ENCODE data around the gene CFAP46.

CFAP46 gene

DNA sequence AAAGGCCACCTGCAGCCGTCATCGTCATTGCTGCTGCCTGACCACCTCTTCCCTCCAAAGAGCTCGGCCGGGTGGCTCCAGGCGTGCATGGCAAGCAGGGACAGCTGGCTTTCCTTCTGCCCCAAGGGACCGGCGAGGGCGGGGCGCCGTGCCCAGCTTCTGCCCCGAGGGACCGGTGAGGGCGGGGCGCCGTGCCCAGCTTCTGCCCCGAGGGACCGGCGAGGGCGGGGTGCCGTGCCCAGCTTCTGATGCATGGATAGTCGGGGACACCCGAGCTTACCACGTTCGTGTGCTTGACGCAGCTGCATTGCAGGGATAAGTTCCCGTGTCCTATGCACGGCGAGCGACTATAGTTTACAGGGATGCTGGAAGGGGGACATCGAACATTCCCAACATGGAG, 27.0 kb downstream of the CFAP46 start:
- H3K4me2 ChIP-seq (ENCODE audit: low read depth, low read length, poor library complexity, severe bottlenecking) = no peak overlapping the region
- no peaks in the 10 kb centered on the region for H3K9me2 ChIP-seq (replicated peaks; ENCODE audit: insufficient read depth, low read length)
- H2AFZ ChIP-seq (ENCODE audit: low read depth, low read length, severe bottlenecking) = no peak overlapping the region
- H3K27ac ChIP-seq (ENCODE audit: low read depth, low read length) = no peak overlapping the region
- no peaks in the 10 kb centered on the region for H3F3A ChIP-seq (ENCODE audit: insufficient read depth)
- H3K9me3 ChIP-seq (ENCODE audit: insufficient read depth, low read length) = no peaks in the 10 kb centered on the region
- H3K79me2 ChIP-seq (ENCODE audit: insufficient read depth, low read length) = no peaks in the 10 kb centered on the region
- H4K20me1 ChIP-seq (ENCODE audit: low read depth, low read length) = no peaks in the 10 kb centered on the region
- no peak overlapping the region for H3K4me3 ChIP-seq (ENCODE audit: insufficient read depth, low read length, poor library complexity, severe bottlenecking)
- no peak overlapping the region for H3K9ac ChIP-seq (ENCODE audit: low read length)
- H3K27me3 ChIP-seq (ENCODE audit: low read length) = no peaks in the 10 kb centered on the region
- H3K36me3 ChIP-seq (ENCODE audit: low read length) = no peaks in the 10 kb centered on the region
- TF ChIP-seq, protein P1, sequence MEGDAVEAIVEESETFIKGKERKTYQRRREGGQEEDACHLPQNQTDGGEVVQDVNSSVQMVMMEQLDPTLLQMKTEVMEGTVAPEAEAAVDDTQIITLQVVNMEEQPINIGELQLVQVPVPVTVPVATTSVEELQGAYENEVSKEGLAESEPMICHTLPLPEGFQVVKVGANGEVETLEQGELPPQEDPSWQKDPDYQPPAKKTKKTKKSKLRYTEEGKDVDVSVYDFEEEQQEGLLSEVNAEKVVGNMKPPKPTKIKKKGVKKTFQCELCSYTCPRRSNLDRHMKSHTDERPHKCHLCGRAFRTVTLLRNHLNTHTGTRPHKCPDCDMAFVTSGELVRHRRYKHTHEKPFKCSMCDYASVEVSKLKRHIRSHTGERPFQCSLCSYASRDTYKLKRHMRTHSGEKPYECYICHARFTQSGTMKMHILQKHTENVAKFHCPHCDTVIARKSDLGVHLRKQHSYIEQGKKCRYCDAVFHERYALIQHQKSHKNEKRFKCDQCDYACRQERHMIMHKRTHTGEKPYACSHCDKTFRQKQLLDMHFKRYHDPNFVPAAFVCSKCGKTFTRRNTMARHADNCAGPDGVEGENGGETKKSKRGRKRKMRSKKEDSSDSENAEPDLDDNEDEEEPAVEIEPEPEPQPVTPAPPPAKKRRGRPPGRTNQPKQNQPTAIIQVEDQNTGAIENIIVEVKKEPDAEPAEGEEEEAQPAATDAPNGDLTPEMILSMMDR (IDR thresholded peaks at IDR 0.05; ENCODE audit: insufficient read depth, low read length, poor library complexity, severe bottlenecking) = no peak
- no peak for TF ChIP-seq EZH2phosphoT487 (conservative IDR thresholded peaks at IDR 0.05; ENCODE audit: low read length)

DNA sequence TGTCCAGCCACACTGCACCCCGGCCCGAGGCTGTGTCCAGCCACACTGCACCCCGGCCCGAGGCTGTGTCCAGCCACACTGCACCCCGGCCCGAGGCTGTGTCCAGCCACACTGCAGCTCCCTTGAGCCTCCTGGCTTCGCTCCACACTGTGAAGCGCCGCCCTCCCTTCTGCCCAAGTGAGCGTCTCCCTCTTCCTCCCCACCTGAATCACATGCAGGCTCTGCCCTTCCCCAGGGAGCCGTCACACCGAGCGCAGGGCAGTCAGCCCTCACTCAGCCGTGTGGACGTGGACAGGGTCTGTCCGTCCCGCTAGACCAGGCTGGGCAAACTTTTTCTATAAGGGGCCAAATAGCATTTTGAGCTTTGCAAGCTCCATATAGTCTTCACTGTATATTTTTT, 27.6 kb downstream of the CFAP46 start:
- no peak for TF ChIP-seq EZH2phosphoT487 (conservative IDR thresholded peaks at IDR 0.05; ENCODE audit: low read length)
- TF ChIP-seq, protein P1 (IDR thresholded peaks at IDR 0.05; ENCODE audit: insufficient read depth, low read length, poor library complexity, severe bottlenecking) = no peak
- H3K9me3 ChIP-seq (ENCODE audit: insufficient read depth, low read length) = no peaks in the 10 kb centered on the region
- no peaks in the 10 kb centered on the region for H3K79me2 ChIP-seq (ENCODE audit: insufficient read depth, low read length)
- no peaks in the 10 kb centered on the region for H3K27me3 ChIP-seq (ENCODE audit: low read length)
- H3F3A ChIP-seq (ENCODE audit: insufficient read depth) = no peaks in the 10 kb centered on the region
- no peak overlapping the region for H2AFZ ChIP-seq (ENCODE audit: low read depth, low read length, severe bottlenecking)
- H3K9me2 ChIP-seq (replicated peaks; ENCODE audit: insufficient read depth, low read length) = no peaks in the 10 kb centered on the region
- no peaks in the 10 kb centered on the region for H4K20me1 ChIP-seq (ENCODE audit: low read depth, low read length)
- H3K9ac ChIP-seq (ENCODE audit: low read length) = no peak overlapping the region
- no peak overlapping the region for H3K27ac ChIP-seq (ENCODE audit: low read depth, low read length)
- no peak overlapping the region for H3K4me3 ChIP-seq (ENCODE audit: insufficient read depth, low read length, poor library complexity, severe bottlenecking)
- no peaks in the 10 kb centered on the region for H3K36me3 ChIP-seq (ENCODE audit: low read length)
- no peak overlapping the region for H3K4me2 ChIP-seq (ENCODE audit: low read depth, low read length, poor library complexity, severe bottlenecking)

DNA sequence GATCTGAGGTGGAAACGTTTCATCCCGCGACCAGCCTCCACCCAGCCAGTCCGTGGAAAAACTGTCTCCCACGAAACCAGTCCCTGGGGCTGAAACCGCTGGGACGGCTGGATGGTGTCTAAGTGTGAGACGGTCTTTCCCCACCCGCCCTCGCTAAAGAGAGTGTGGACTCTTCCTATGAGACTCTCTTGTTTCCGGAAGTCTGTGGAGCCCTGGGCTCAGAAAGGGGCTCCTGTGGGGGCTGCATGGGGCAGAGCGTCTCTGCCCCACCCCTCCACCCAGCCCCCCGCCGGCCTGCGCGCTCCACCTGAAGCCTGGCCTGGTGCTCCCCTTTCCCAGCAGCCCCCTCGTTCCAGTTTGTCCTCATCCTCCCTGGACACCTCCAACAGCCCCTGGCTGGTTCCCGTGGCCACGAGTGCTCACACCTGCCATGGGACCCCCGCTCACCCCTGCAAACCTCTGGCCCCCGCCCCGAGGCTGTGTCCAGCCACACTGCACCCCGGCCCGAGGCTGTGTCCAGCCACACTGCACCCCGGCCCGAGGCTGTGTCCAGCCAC, 28.7 kb downstream of the CFAP46 start:
- Histone ChIP-seq H4K20me1 (ENCODE audit: low read depth, low read length) (no peaks in the 10 kb centered on the region), H3K79me2 (ENCODE audit: insufficient read depth, low read length) (no peaks in the 10 kb centered on the region), H3K36me3 (ENCODE audit: low read length) (no peaks in the 10 kb centered on the region), H3F3A (ENCODE audit: insufficient read depth) (no peaks in the 10 kb centered on the region), H3K27me3 (ENCODE audit: low read length) (no peaks in the 10 kb centered on the region), H3K9me2 (replicated peaks; ENCODE audit: insufficient read depth, low read length) (no peaks in the 10 kb centered on the region), H3K4me2 (ENCODE audit: low read depth, low read length, poor library complexity, severe bottlenecking) (no peak overlapping the region), H3K4me3 (ENCODE audit: insufficient read depth, low read length, poor library complexity, severe bottlenecking) (no peak overlapping the region), H3K9me3 (ENCODE audit: insufficient read depth, low read length) (no peaks in the 10 kb centered on the region), H3K9ac (ENCODE audit: low read length) (no peak overlapping the region), H3K27ac (ENCODE audit: low read depth, low read length) (no peak overlapping the region), H2AFZ (ENCODE audit: low read depth, low read length, severe bottlenecking) (no peak overlapping the region)
- TF ChIP-seq, protein P1 (IDR thresholded peaks at IDR 0.05; ENCODE audit: insufficient read depth, low read length, poor library complexity, severe bottlenecking) = no peak
- no peak for TF ChIP-seq EZH2phosphoT487 (conservative IDR thresholded peaks at IDR 0.05; ENCODE audit: low read length)

Measured in SU-DHL-6 (cell line).